Stimulated activated naive CD8-positive, alpha-beta T cell treated with anti-CD3 and anti-CD28 coated beads, Interleukin-15, Interleukin-2, amounts not matched to agents 100 U/mL and 50 U/mL, for 24 hours (primary cell): ENCODE results near the gene TNS4.

ENCODE experiments used
- ATAC-seq: fragments of 150-1000 bp; cut with Tn5 transposase; one replicate; pipeline ENCODE4 v1.10.0; 2021
- DNase-seq: peaks from one replicate; pipeline ENCODE4 v3.0.0; 2021

Gene TNS4

GRCh38 chr17:40495140-40495539 lies 6.3 kb downstream of the TNS4 start:
- ATAC-seq: no peak
- no peak for DNase-seq

GRCh38 chr17:40493697-40494096 lies 7.7 kb downstream of the TNS4 start:
- no peak for ATAC-seq
- DNase-seq: no peak

GRCh38 chr17:40491486-40491885 lies 9.9 kb downstream of the TNS4 start:
- DNase-seq (no peak), ATAC-seq (no peak)

GRCh38 chr17:40490982-40491381 lies 10.4 kb downstream of the TNS4 start:
- DNase-seq (no peak), ATAC-seq (no peak)

- DNase-seq (no peak), ATAC-seq (no peak)
Observed at GRCh38 chr17:40490289-40490853, 11.1 kb downstream of the TNS4 start.

GRCh38 chr17:40487371-40488020 lies 13.9 kb downstream of the TNS4 start:
- ATAC-seq: no peak

GRCh38 chr17:40486522-40487370 lies 14.7 kb downstream of the TNS4 start:
- no peak for ATAC-seq

More at GRCh38 chr17:40487371-40488020, 13.9 kb downstream of the TNS4 start:
- no peak for DNase-seq

GRCh38 chr17:40485851-40486521 lies 15.4 kb downstream of the TNS4 start:
- ATAC-seq (peak; percentile 51), DNase-seq (peak; percentile 27)

More at GRCh38 chr17:40486522-40487370, 14.7 kb downstream of the TNS4 start:
- DNase-seq: no peak

GRCh38 chr17:40484973-40485530 lies 16.4 kb downstream of the TNS4 start:
- no peak for DNase-seq
- no peak for ATAC-seq

GRCh38 chr17:40484285-40484972 lies 17.0 kb downstream of the TNS4 start:
- ATAC-seq (no peak), DNase-seq (no peak)

GRCh38 chr17:40483679-40484078 lies 17.7 kb downstream of the TNS4 start:
- no peak for DNase-seq
- ATAC-seq: no peak

GRCh38 chr17:40482722-40483121 lies 18.7 kb downstream of the TNS4 start:
- DNase-seq (no peak), ATAC-seq (no peak)

- ATAC-seq: no peak
- DNase-seq: no peak
Observed at GRCh38 chr17:40481106-40481505, 20.3 kb downstream of the TNS4 start.

- peak; percentile 89 for ATAC-seq
- DNase-seq: peak; percentile 86
Observed at GRCh38 chr17:40480501-40481003, 20.9 kb downstream of the TNS4 start.

- no peak for DNase-seq
Observed at GRCh38 chr17:40479754-40480480, 21.5 kb downstream of the TNS4 start.

GRCh38 chr17:40478486-40478885 lies 22.9 kb downstream of the TNS4 start:
- ATAC-seq (no peak), DNase-seq (no peak)

More at GRCh38 chr17:40479754-40480480, 21.5 kb downstream of the TNS4 start:
- no peak for ATAC-seq

GRCh38 chr17:40477796-40478195 lies 23.6 kb downstream of the TNS4 start:
- DNase-seq (no peak), ATAC-seq (no peak)

GRCh38 chr17:40475234-40475908 lies 26.1 kb downstream of the TNS4 start:
- DNase-seq (no peak), ATAC-seq (no peak)

GRCh38 chr17:40474419-40475002 lies 26.9 kb downstream of the TNS4 start:
- ATAC-seq (no peak), DNase-seq (no peak)
